Fibroblast of lung (primary cell): ENCODE data around the gene SCAF4.

Experiments used
- EZH2 ChIP-seq: IDR thresholded peaks from 2 replicates; pipeline ENCODE4 v1.5.1; 2012; ENCODE audit warnings: low read length, control low read depth, mild to moderate bottlenecking; ENCODE audit errors: missing control alignments
- TF ChIP-seq, protein P1 (sequence below), 2 donors: IDR thresholded peaks in 1 of 2; conservative IDR thresholded peaks in 1 of 2; 1 replicate in 1 of 2; 2 replicates in 1 of 2; pipeline ENCODE4 v1.5.1; 2011 to 2012; ENCODE audit warnings: low read length in 2 of 2, control low read depth in 1 of 2, inconsistent platforms in 1 of 2, low read depth in 1 of 2, mild to moderate bottlenecking in 1 of 2

DNA sequence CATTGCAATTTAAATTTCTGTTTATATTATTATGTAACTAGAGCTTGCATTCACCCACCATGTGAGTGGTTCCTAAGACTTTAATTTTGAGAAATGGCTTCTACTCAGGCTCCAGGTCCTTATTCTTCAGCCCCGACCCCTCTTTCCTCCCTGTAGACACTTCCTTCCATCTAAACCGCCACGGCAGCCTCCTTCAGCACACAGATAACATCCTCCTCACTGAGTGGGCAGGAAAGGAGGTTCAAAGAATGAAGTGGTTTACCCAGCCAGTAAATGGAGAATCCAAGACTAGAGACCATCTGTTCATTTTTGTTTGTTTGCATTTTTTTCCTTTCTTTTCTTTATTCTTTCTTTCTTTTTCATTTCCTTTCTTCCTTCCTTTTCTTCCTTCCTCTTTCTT is 109.5 kb downstream of the SCAF4 start:
- TF ChIP-seq, protein P1, sequence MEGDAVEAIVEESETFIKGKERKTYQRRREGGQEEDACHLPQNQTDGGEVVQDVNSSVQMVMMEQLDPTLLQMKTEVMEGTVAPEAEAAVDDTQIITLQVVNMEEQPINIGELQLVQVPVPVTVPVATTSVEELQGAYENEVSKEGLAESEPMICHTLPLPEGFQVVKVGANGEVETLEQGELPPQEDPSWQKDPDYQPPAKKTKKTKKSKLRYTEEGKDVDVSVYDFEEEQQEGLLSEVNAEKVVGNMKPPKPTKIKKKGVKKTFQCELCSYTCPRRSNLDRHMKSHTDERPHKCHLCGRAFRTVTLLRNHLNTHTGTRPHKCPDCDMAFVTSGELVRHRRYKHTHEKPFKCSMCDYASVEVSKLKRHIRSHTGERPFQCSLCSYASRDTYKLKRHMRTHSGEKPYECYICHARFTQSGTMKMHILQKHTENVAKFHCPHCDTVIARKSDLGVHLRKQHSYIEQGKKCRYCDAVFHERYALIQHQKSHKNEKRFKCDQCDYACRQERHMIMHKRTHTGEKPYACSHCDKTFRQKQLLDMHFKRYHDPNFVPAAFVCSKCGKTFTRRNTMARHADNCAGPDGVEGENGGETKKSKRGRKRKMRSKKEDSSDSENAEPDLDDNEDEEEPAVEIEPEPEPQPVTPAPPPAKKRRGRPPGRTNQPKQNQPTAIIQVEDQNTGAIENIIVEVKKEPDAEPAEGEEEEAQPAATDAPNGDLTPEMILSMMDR (conservative IDR thresholded peaks at IDR 0.05 in 1 of 2, IDR thresholded peaks at IDR 0.05 in 1 of 2; ENCODE audit: low read depth in 1 of 2, low read length in 2 of 2), result no peak
- no peak for TF ChIP-seq EZH2
